ENCODE data around the gene HRNR.

Gene HRNR

GRCh38 chr1:152188673-152189591, 35.1 kb downstream of the HRNR start:
- peak; percentile 31 for DNase-seq (ENCODE audit: low read depth)

DNA sequence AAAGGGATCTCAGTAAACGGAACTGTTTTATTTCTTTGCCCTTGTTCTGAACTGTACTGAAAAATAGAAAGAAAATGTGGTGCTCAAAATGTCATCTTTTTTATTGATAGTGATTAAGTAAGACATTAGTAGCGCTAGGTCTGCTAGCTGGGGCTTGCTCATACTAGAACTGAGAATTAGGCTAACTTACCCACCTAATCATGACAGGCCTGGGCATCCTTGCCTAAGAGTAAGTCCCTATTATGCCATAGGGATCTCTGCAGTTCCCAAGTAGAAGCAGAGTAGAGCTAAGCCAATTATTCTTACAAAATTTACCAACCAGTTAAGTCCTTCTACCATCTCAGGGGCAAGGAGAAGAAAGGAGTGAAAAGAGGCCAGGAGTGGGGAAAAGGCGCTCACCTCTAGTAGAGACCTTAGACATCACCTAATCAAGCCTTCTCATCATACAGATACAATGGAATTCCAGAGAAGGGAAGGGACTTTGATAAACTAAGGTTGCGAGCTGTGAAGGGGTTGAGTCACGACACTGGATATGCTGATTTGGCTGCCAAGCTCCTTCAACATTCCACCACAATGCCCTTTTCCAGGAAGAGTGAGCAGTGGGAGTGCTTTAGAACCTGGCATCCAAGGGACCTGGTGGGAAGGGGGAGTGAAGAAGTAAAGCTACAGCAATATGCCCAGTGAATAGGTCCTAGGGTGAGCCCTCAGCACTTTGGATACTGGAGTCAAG, 37.3 kb downstream of the HRNR start:
- DNase-seq (ENCODE audit: low read depth) = no peak

- DNase-seq (ENCODE audit: low read depth) = no peak
Observed at GRCh38 chr1:152185544-152186391, 38.2 kb downstream of the HRNR start.

- DNase-seq (ENCODE audit: low read depth) = no peak
Observed at GRCh38 chr1:152182944-152183361, 41.0 kb downstream of the HRNR start.

DNA sequence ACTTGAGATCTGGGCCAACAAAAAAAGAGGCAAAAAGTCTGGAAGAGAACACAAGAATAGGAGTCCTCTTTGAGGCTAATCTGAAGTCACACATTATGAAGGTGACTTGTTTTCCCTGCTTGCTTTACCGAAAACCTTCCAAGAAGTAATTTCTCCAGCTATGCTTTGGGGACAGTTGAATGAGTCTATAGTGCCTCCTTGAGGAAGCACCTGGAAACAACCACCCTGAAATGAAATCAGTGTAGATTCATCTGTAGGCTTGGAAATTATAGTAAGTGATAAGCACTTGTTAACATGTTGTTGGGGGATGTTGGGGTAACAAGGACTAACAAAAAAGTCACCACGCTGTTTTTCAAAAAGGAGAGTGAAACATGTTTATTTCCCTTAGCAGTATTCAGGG, 41.6 kb downstream of the HRNR start:
- no peak for DNase-seq (ENCODE audit: low read depth)

- DNase-seq (ENCODE audit: low read depth) = no peak
Observed at GRCh38 chr1:152179566-152179965, 44.4 kb downstream of the HRNR start.

GRCh38 chr1:152170287-152170905, 53.6 kb downstream of the HRNR start:
- DNase-seq (ENCODE audit: low read depth) = no peak

- DNase-seq (ENCODE audit: low read depth) = no peak
Observed at GRCh38 chr1:152169366-152170025, 54.5 kb downstream of the HRNR start.

GRCh38 chr1:152168535-152168868, 55.5 kb downstream of the HRNR start:
- no peak for DNase-seq (ENCODE audit: low read depth)

- no peak for DNase-seq (ENCODE audit: low read depth)
Observed at GRCh38 chr1:152167835-152168534, 56.0 kb downstream of the HRNR start.

DNA sequence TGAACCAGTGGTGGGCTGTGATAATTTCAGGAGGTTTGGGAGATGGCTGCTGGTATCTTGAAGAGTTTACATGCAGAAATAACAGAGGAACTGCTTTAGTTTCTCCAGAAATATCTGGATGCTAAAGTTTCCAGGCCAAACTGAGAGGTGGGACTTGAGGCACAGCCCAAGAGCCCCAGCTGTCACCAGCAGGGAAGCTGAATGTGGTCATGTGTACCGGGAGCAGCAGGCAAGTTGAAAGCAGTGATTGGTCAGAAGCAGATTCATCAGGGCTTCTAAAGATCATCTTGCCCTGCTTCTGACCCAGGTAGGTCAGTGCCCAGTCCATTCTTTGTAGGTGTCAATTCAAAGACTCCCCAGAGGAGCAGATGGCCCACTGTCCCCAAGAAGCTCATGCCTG, 57.0 kb downstream of the HRNR start:
- no peak for DNase-seq (ENCODE audit: low read depth)

- no peak for DNase-seq (ENCODE audit: low read depth)
Observed at GRCh38 chr1:152165286-152166077, 58.5 kb downstream of the HRNR start.

DNA sequence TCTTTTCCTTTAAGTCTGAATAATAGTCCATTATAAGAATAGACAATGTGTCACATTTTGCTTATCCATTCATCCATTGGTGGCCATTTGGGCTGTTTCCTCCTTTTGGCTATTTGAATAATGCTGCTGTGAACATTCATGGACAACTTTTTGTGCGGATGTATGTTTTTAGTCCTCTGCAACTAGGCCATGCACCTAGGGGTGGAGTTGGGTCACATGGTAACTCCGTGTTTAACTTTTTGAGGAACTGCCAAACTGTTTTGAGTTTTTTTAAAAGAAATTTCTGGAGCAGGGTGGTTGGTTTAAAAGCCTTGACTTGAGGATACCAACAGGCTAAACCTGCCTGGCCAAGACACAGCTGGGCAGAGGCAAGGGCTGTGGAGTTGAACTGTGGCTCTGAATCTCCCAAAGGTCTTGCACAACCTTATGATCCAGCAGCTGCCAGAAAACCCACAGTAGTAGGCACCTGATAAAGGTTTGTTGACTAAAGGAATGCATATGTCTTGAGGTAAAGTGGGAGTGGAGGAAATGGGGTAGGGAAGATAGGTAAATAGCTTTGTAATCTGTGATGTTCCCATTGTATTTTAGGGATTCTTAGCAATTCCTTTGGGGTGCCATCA, 59.4 kb downstream of the HRNR start:
- DNase-seq (ENCODE audit: low read depth) = no peak

GRCh38 chr1:152162792-152163463, 61.1 kb downstream of the HRNR start:
- DNase-seq (ENCODE audit: low read depth) = no peak

All from T-helper 22 cell (primary cell).